HepG2 (cell line): ENCODE data around the gene RAD51D. TPM values are rescaled to one million over a fixed set of nuclear protein-coding genes. Genes with fewer than 3 reads are reported as not detected.

Experiments used
- ATAC-seq: fragments of 200-7000 bp; cut with Tn5 transposase; 3 replicates; pipeline ENCODE4 v1.9.1; 2020; ENCODE audit warnings: mild to moderate bottlenecking, moderate library complexity
- BruUV-seq: library from RNA; stranded (reverse); fragments of 400-500 nt; replicated peaks from 2 replicates; lab custom pipeline; 2021; lab: Mats Ljungman, UMichigan
- CTCF ChIA-PET: fragments of 300-600 bp; formaldehyde crosslinking; extraction: SDS; loops from one replicate; lab custom pipeline; 2021; ENCODE audit warnings: low total read pairs, inconsistent platforms, low intra/inter-chr PET ratio; lab: Yijun Ruan, JAX
- POLR2A ChIA-PET: fragments of 350-600 bp; sonication (Branson Sonifier 250); formaldehyde crosslinking; loops from one replicate; lab custom pipeline; 2020; ENCODE audit warnings: antibody characterized with exemption, inconsistent platforms; lab: Yijun Ruan, JAX
- DNase-seq: peaks from one replicate; pipeline ENCODE4 v3.0.0-alpha.2; 2015; ENCODE audit warnings: low spot score
- FAIRE-seq: peaks from 3 replicates; lab custom pipeline; 2011; peaks lifted over from hg19 to GRCh38; lab: Jason Lieb, UNC
- H2AFZ ChIP-seq: one replicate; pipeline ENCODE4 v1.6.1; 2011; ENCODE audit warnings: low read length, inconsistent platforms
- H3K27ac ChIP-seq: fragments of 300-600 bp; 3 replicates; pipeline ENCODE4 v1.8.0; 2011; ENCODE audit warnings: mixed run types, mild to moderate bottlenecking, mixed read lengths, low read length, inconsistent platforms; ENCODE audit not compliant: insufficient read depth; ENCODE audit errors: extremely low read length
- H3K27me3 ChIP-seq, 2 experiments: fragments of 200-600 bp in 1 of 2; 2 replicates in 1 of 2; 3 replicates in 1 of 2; pipeline versions ENCODE4 v1.6.0 to v1.8.0; 2011; ENCODE audit warnings: low read length in 2 of 2, mild to moderate bottlenecking in 2 of 2, moderate library complexity in 2 of 2, inconsistent platforms in 1 of 2; ENCODE audit not compliant: insufficient read depth in 2 of 2, control insufficient read depth in 1 of 2
- H3K36me3 ChIP-seq, 2 experiments: fragments of 200-600 bp in 1 of 2; replicated peaks in 1 of 2; 2 replicates in 1 of 2; 3 replicates in 1 of 2; pipeline versions ENCODE4 v1.5.1 to v1.8.0; 2011; ENCODE audit warnings: low read length in 2 of 2, inconsistent platforms in 1 of 2; ENCODE audit not compliant: insufficient read depth in 2 of 2, control insufficient read depth in 1 of 2
- H3K4me1 ChIP-seq: 2 replicates; pipeline ENCODE4 v1.5.1; 2012; ENCODE audit warnings: low read length, inconsistent platforms; ENCODE audit not compliant: insufficient read depth
- H3K4me2 ChIP-seq: 2 replicates; pipeline ENCODE4 v1.6.0; 2011; ENCODE audit warnings: low read depth, low read length, inconsistent platforms
- H3K4me3 ChIP-seq, 3 experiments: fragments of 200-600 bp in 1 of 3; sonication (generic), shearing (Covaris generic) in 1 of 3; replicated peaks in 1 of 3; 2 replicates each; pipeline ENCODE4 v1.5.1; 2011 to 2016; ENCODE audit warnings: low read length in 3 of 3, inconsistent platforms in 2 of 3, low read depth in 2 of 3, mild to moderate bottlenecking in 2 of 3, control low read depth in 1 of 3, mixed read lengths in 1 of 3; ENCODE audit not compliant: insufficient read depth in 1 of 3
- H3K79me2 ChIP-seq: one replicate; pipeline ENCODE4 v1.6.1; 2011; ENCODE audit warnings: low read length, inconsistent platforms; ENCODE audit not compliant: insufficient read depth
- H3K9ac ChIP-seq: 2 replicates; pipeline ENCODE4 v1.6.0; 2011; ENCODE audit warnings: mild to moderate bottlenecking, low read depth, low read length, inconsistent platforms; ENCODE audit not compliant: insufficient read depth
- H3K9me3 ChIP-seq: 2 replicates; pipeline ENCODE4 v1.5.1; 2012; ENCODE audit warnings: mild to moderate bottlenecking, low read length
- H4K20me1 ChIP-seq: 2 replicates; pipeline ENCODE4 v1.6.0; 2011; ENCODE audit warnings: inconsistent platforms, mild to moderate bottlenecking, low read length, moderate library complexity; ENCODE audit not compliant: insufficient read depth
- BCL6 ChIP-seq: IDR thresholded peaks from 2 replicates; pipeline ENCODE4 v1.6.1; 2016; ENCODE audit warnings: missing genetic modification reagents, missing compliant biosample characterization
- CEBPG ChIP-seq: IDR thresholded peaks from 2 replicates; pipeline ENCODE4 v1.6.1; 2016
- FOXA3 ChIP-seq: IDR thresholded peaks from 2 replicates; pipeline ENCODE4 v1.6.1; 2016; ENCODE audit warnings: missing genetic modification reagents, missing compliant biosample characterization
- HNF4A ChIP-seq: sonication (generic); formaldehyde crosslinking; IDR thresholded peaks from 2 replicates; pipeline ENCODE4 v1.4.0; 2020; ENCODE audit warnings: missing genetic modification reagents
- PAXIP1 ChIP-seq: sonication (generic); formaldehyde crosslinking; conservative IDR thresholded peaks from 2 replicates; pipeline ENCODE4 v1.4.0; 2020; ENCODE audit warnings: mild to moderate bottlenecking, missing genetic modification reagents, moderate library complexity
- PPARG ChIP-seq: conservative IDR thresholded peaks from 2 replicates; pipeline ENCODE4 v1.6.1; 2016; ENCODE audit warnings: missing biosample characterization, missing genetic modification reagents
- RARA ChIP-seq: IDR thresholded peaks from 2 replicates; pipeline ENCODE4 v1.6.1; 2016; ENCODE audit warnings: missing genetic modification reagents, missing compliant biosample characterization
- RXRB ChIP-seq: IDR thresholded peaks from 2 replicates; pipeline ENCODE4 v1.6.1; 2016; ENCODE audit warnings: borderline replicate concordance, missing genetic modification reagents, missing compliant biosample characterization
- TBL1XR1 ChIP-seq: fragments of 150-350 bp; IDR thresholded peaks from 2 replicates; pipeline ENCODE4 v1.6.1; 2014; ENCODE audit warnings: borderline replicate concordance, low read length; ENCODE audit not compliant: partially characterized antibody
- TIGD3 ChIP-seq: sonication (generic); formaldehyde crosslinking; IDR thresholded peaks from 2 replicates; pipeline ENCODE4 v1.5.1; 2020; ENCODE audit warnings: mild to moderate bottlenecking, missing genetic modification reagents, borderline replicate concordance
- ZNF10 ChIP-seq: sonication (generic); formaldehyde crosslinking; IDR thresholded peaks from 2 replicates; pipeline ENCODE4 v1.4.0; 2020; ENCODE audit warnings: mild to moderate bottlenecking, low read depth, missing genetic modification reagents, borderline replicate concordance
- ZNF343 ChIP-seq: sonication (generic); formaldehyde crosslinking; IDR thresholded peaks from 2 replicates; pipeline ENCODE4 v1.4.0; 2020; ENCODE audit warnings: mild to moderate bottlenecking, missing genetic modification reagents
- ZNF547 ChIP-seq: sonication (generic); formaldehyde crosslinking; IDR thresholded peaks from 2 replicates; pipeline ENCODE4 v1.5.1; 2020; ENCODE audit warnings: mild to moderate bottlenecking, missing genetic modification reagents
- ZNF878 ChIP-seq: sonication (generic); formaldehyde crosslinking; IDR thresholded peaks from 2 replicates; pipeline ENCODE4 v1.8.1; 2023; ENCODE audit warnings: mild to moderate bottlenecking, missing genetic modification reagents, moderate library complexity
- WGBS: methylation state at CpG from one replicate; pipeline ENCODE4 v1.1.6; 2017; ENCODE audit warnings: low lambda C conversion rate; 5-methylcytosine and 5-hydroxymethylcytosine counted together
- in situ Hi-C: cut with HindIII; loops from 2 replicates; pipeline ENCODE4 v1.10.0; 2017; ENCODE audit warnings: low pct_unique_long_range_greater_than_20kb; ENCODE audit not compliant: extremely low pct_ligation_motif_present
- intact Hi-C: fragments of 100-400 bp; cut with micrococcal nuclease; formaldehyde crosslinking; loops from one replicate; pipeline ENCODE4 v1.10.0; 2022; ENCODE audit not compliant: unreplicated experiment
- polyA plus RNA-seq, 8 experiments: library from polyadenylated mRNA; depleted of rRNA in 3 of 8; stranded (reverse) in 7 of 8; unstranded in 1 of 8; fragments of >200 nt; fragmentation: Illumina TruSeq in 4 of 8; extraction: Trizol in 4 of 8; gene quantifications; 2 replicates each; pipeline versions ENCODE4 v1.2.1 to v1.2.3, GENCODE V29; 2011 to 2016; ENCODE audit warnings: low read depth in 4 of 8, missing spikeins in 1 of 8, mixed read lengths in 1 of 8; ENCODE audit not compliant: insufficient read depth in 1 of 8
- total RNA-seq, 5 experiments: library from RNA; depleted of rRNA; stranded (reverse); fragments of >200 nt; fragmentation: Illumina TruSeq; extraction: Trizol; gene quantifications; 2 replicates each; pipeline ENCODE4 v1.2.3, GENCODE V29; 2016; ENCODE audit warnings: low read depth in 1 of 5
- TF ChIP-seq, protein P1 (sequence below): IDR thresholded peaks from 2 replicates; pipeline ENCODE4 v1.6.1; 2012; ENCODE audit warnings: low read depth, low read length, improper control_type of control experiment
- TF ChIP-seq, protein P2 (sequence below): sonication (generic); formaldehyde crosslinking; IDR thresholded peaks from 2 replicates; pipeline ENCODE4 v1.4.0; 2020; ENCODE audit warnings: missing genetic modification reagents, mild to moderate bottlenecking, borderline replicate concordance

The RAD51D gene
- total and polyA plus RNA-seq, 2 of the 13 experiments (the other 11 are each of a cell fraction or from before 2014, with no cell fraction given) = 6.7 to 13.1 TPM

DNA sequence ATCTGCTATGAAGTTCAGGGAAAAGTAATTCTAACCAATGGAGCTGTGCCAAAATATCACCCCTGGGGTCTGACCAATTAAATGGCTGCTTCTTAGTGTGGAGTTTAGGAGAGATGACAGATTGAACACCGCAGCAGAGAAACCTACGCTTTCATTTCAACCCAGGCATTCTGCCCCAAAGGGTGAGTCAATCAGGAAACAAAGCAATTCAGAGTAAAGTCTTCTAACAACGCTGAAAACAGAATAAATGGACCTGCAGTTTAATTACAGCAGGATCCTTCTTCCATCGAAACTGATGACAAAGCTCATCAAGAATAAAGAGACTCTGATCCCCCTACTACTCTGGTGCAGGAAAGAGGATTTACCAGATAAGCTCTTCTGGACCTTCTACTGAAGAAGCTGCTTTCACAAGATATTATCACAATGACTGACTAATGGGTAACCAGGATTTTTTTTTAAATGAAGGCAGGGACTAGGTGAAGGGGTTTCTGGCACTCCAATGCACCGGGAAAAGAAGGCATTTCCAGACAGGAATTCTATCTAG, 72.8 kb downstream of the RAD51D start:
- H4K20me1 ChIP-seq = no peaks in the 10 kb centered on the region
- peak; percentile 63 for DNase-seq
- no peak overlapping the region for H2AFZ ChIP-seq
- peaks cover 78% of the 10 kb centered on the region for H3K79me2 ChIP-seq
- H3K4me3 ChIP-seq = peak overlapping the region in 2 of 3 experiments; percentile 6 to 14; a peak in 2 of 6 replicates
- no peak for FAIRE-seq
- peaks cover 90% of the 10 kb centered on the region for H3K4me1 ChIP-seq
- peak overlapping the region; percentile 47 for H3K4me2 ChIP-seq
- ChIA-PET CTCF (no interaction called here), POLR2A (interaction anchor here (1.3 kb wide), 1 partner anchor 17 kb away, joined by 4 read pairs; the partner anchor contains the start of gene RFFL)
- in situ Hi-C loops = no loop called here
- H3K9me3 ChIP-seq = no peaks in the 10 kb centered on the region
- H3K36me3 ChIP-seq = peaks cover 1 to 7% of the 10 kb centered on the region in 2 experiments; a peak in 2 of 5 replicates
- no TSS peak for BruUV-seq
- peak overlapping the region; percentile 49; the same call in 1 of the 2 replicates for H3K9ac ChIP-seq
- 24% methylated on average over 5 of the region's 5 CpGs for WGBS
- intact Hi-C loops = no loop called here
- H3K27me3 ChIP-seq = no peaks in the 10 kb centered on the region
- peak overlapping the region; percentile 58 for H3K27ac ChIP-seq
- peak; percentile 68 for ATAC-seq
- TF ChIP-seq RXRB = peak; percentile 65; the same call in 1 of the 2 replicates
- TF ChIP-seq BCL6 (CRISPR knock-in tag) = peak; percentile 31; the same call in 1 of the 2 replicates
- TF ChIP-seq, protein P1, sequence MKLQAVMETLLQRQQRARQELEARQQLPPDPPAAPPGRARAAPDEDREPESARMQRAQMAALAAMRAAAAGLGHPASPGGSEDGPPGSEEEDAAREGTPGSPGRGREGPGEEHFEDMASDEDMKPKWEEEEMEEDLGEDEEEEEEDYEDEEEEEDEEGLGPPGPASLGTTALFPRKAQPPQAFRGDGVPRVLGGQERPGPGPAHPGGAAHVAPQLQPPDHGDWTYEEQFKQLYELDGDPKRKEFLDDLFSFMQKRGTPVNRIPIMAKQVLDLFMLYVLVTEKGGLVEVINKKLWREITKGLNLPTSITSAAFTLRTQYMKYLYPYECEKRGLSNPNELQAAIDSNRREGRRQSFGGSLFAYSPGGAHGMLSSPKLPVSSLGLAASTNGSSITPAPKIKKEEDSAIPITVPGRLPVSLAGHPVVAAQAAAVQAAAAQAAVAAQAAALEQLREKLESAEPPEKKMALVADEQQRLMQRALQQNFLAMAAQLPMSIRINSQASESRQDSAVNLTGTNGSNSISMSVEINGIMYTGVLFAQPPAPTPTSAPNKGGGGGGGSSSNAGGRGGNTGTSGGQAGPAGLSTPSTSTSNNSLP = peak; percentile 58
- no peak for TF ChIP-seq ZNF547 (CRISPR knock-in tag)
- no peak for TF ChIP-seq ZNF343 (CRISPR knock-in tag)
- TF ChIP-seq ZNF878 (CRISPR knock-in tag) = peak; percentile 50; the same call in 1 of the 2 replicates
- TF ChIP-seq PPARG = peak; percentile 88
- TF ChIP-seq TIGD3 (CRISPR knock-in tag) = no peak
- TF ChIP-seq HNF4A (CRISPR knock-in tag) = peak; percentile 30; the same call in 1 of the 2 replicates
- peak; percentile 49 for TF ChIP-seq PAXIP1 (CRISPR knock-in tag)
- TF ChIP-seq CEBPG (CRISPR knock-in tag) = peak; percentile 29; the same call in 1 of the 2 replicates
- TF ChIP-seq FOXA3 = 0 out of 2 replicates have a peak, but pooled peaks have one; percentile 6
- TF ChIP-seq, protein P2, sequence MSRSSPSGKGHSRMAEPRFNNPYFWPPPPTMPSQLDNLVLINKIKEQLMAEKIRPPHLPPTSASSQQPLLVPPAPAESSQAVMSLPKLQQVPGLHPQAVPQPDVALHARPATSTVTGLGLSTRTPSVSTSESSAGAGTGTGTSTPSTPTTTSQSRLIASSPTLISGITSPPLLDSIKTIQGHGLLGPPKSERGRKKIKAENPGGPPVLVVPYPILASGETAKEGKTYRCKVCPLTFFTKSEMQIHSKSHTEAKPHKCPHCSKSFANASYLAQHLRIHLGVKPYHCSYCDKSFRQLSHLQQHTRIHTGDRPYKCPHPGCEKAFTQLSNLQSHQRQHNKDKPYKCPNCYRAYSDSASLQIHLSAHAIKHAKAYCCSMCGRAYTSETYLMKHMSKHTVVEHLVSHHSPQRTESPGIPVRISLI (CRISPR knock-in tag) = peak; percentile 73; the same call in 1 of the 2 replicates
- TF ChIP-seq TBL1XR1 = no peak
- TF ChIP-seq RARA (CRISPR knock-in tag) = peak; percentile 30; the same call in 1 of the 2 replicates
- TF ChIP-seq ZNF10 (CRISPR knock-in tag) = no peak
